HTR-8/SVneo (cell line): ENCODE results near the gene SORBS1.

Experiments
- DNase-seq: peaks from one replicate; pipeline ENCODE4 v3.0.0; 2011; ENCODE audit warnings: low spot score, mixed read lengths; ENCODE audit not compliant: insufficient read length
- FAIRE-seq: peaks from 2 replicates; lab custom pipeline; 2011; peaks lifted over from hg19 to GRCh38; lab: Jason Lieb, UNC

SORBS1 gene

DNA sequence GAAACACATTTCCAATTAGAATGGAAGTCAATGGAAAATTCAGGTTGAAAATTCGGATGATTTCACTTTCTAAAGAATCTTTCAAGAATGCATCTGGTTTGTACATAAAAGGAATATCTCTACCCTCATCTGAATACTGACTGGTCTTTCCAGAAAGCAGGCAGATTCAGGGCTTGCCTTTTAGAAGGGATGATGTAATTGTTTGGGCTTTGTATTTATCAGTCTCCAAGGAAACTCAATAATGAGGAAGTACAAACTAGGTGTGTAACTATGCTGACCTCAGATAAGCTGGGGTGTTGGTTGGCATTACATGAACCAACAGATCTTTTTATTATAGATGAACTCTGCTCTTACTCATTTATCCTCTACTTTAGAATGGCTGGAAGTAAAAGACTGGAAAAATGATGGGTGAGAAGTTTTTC lies 294.5 kb downstream of the SORBS1 start:
- FAIRE-seq (no peak), DNase-seq (peak; percentile 48)

GRCh38 chr10:95265572-95265971 lies 295.6 kb downstream of the SORBS1 start:
- FAIRE-seq = no peak
- DNase-seq = no peak

GRCh38 chr10:95264227-95265051 lies 296.7 kb downstream of the SORBS1 start:
- DNase-seq = no peak
- no peak for FAIRE-seq

DNA sequence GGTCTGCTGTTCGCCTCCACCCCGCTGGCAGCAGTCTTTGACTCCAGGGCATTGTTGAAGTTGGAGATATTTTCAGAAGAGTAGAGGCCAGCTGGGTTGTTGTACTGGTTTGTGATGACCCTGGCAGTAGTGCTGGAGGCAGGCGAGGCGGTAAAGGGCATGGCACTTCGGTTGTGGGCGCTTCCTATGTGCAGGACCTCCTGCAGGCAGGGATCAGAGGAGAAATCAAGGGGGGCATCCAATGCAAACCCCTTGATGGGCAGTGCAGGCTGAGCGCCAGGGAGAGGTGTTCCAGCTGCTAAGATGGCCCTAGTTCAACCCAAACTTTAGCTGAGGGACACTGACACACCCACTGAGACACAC lies 297.3 kb downstream of the SORBS1 start:
- DNase-seq = no peak
- FAIRE-seq = no peak

GRCh38 chr10:95262763-95263518 lies 298.2 kb downstream of the SORBS1 start:
- DNase-seq (no peak), FAIRE-seq (no peak)

DNA sequence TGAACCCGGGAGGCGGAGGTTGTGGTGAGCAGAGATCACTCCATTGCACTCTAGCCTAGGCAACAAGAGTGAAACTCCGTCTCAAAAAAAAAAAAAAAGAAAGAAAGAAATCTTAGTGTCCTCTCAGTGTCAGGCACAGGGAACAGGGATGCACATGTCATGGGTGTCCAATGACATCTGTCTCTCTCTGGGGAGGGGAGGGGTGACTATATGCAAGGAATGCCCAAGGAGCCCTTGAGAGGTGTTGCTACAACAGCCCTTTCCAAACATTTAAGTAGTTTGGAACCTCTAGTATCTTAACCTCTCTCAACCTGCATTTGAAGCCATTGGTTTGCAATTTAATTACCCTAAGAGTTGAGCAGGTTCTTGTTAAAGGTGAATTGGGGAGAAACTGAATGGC lies 299.2 kb downstream of the SORBS1 start:
- DNase-seq = no peak
- FAIRE-seq = no peak
